Body of pancreas (tissue), 4 donors: ENCODE results near the gene CREBL2.

ENCODE experiments used
- CTCF ChIP-seq, 7 experiments: fragments of 450-650 bp in 4 of 7; fragments of 200-600 bp in 3 of 7; sonication (generic) in 3 of 7; IDR thresholded peaks; one replicate each; pipeline ENCODE4 v1.5.1; 2016 to 2019; ENCODE audit warnings: antibody characterized with exemption in 7 of 7
- POLR2A ChIP-seq, 3 donors: fragments of 450-650 bp; IDR thresholded peaks; one replicate each; pipeline ENCODE4 v1.6.1; 2016; ENCODE audit warnings: antibody characterized with exemption in 3 of 3, mild to moderate bottlenecking in 2 of 3

GRCh38 chr12:12645485-12645884, 33.8 kb downstream of the CREBL2 start:
- TF ChIP-seq CTCF (IDR thresholded peaks at IDR 0.05) (peak in 5 of 7 experiments; percentile 36 to 53 (median 42)), POLR2A (IDR thresholded peaks at IDR 0.05) (no peak)
